Measurements from ENCODE around the gene NOXO1.

Gene NOXO1

DNA sequence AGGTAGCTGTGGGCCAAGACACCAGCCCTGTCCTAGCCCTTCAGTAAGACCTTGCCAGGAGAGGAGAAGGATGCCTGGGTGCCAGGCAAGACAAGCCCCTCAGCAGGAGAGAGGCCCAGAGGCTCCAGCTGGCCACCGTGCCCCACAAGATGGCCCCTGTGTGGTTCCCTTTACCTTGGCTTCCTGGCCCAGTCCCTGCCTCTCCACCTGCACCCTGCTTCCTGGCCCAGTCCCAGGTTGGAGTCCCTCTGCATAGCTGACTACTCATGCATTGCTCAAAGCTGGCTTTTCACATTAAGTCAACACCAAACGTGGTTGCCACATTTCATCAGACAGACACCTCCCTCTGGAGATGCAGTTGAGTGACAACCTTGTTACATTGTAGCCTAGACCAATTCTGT lies 12.5 kb upstream of the NOXO1 start:
- no peak for FAIRE-seq

- FAIRE-seq: no peak
Measured at GRCh38 chr16:1992704-1993317, 11.5 kb upstream of the NOXO1 start.

GRCh38 chr16:1991948-1992703 lies 10.9 kb upstream of the NOXO1 start:
- no peak for FAIRE-seq

DNA sequence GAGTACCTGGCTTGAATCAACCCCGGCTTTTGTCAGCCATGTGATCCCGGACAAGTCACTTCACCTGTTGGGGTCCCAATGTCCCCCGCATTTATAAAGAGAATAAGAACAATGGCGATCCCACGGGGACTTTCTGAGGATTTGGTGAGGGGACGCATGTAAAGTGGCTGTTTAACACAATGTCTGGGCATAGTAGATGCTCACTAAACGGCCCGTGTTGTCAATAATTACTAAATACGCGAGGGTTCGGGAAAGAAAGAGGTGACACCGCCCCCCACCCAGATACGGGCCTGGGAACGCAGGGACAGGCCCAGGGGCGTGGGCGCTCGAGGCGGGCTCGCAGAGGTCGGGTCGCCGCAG lies 10.3 kb upstream of the NOXO1 start:
- no peak for FAIRE-seq

- no peak for FAIRE-seq
Measured at GRCh38 chr16:1991135-1991551, 9.9 kb upstream of the NOXO1 start.

DNA sequence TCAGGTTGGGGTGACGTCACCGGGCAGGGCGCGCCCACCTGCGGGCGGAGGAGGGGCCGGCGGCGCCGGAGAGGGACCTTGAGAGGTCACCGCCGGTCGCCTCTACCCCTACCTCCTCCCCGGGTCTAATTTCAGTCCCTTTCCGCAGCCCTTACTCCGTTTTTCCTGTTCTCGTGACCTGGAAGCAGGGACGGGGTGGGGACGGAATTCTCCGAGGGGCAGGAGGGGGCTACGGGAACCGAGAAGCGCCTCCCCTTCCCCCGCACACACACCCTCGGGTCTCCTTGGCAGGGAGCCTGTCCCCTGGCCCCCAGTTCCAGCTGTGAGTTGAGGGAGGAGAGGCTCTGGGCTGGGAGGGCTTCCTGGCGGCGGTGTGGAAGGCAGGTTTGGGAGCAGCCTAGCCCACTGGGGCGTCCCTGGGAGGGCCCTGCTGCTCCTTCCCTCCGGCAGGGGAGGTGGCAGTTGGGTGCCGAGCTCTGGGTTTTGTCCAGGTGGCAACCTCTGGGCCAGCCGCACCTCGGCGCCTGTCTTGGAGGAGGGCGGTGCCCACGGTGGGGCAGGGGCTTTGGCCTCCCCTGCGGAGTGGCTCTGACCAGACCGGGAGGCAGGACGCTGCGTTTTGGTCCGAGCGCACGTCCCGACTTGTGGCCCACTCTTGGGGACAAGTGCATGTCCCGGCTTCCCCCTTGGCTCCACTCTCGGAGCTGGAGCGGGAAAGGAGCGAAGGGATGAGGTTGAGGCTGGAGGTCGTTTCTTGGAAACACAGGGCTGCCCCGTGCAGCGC lies 9.3 kb upstream of the NOXO1 start:
- no peak for FAIRE-seq

DNA sequence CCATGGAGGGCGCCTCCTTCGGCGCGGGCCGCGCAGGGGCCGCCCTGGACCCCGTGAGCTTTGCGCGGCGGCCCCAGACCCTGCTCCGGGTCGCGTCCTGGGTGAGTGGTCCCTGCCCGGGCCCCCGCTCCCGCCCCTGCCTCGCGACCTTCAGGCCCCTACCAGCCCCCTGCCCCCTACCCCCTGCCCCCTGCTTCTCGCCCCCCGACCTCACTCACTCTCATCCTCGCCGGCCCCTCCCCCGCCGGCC lies 8.8 kb upstream of the NOXO1 start:
- FAIRE-seq: no peak

DNA sequence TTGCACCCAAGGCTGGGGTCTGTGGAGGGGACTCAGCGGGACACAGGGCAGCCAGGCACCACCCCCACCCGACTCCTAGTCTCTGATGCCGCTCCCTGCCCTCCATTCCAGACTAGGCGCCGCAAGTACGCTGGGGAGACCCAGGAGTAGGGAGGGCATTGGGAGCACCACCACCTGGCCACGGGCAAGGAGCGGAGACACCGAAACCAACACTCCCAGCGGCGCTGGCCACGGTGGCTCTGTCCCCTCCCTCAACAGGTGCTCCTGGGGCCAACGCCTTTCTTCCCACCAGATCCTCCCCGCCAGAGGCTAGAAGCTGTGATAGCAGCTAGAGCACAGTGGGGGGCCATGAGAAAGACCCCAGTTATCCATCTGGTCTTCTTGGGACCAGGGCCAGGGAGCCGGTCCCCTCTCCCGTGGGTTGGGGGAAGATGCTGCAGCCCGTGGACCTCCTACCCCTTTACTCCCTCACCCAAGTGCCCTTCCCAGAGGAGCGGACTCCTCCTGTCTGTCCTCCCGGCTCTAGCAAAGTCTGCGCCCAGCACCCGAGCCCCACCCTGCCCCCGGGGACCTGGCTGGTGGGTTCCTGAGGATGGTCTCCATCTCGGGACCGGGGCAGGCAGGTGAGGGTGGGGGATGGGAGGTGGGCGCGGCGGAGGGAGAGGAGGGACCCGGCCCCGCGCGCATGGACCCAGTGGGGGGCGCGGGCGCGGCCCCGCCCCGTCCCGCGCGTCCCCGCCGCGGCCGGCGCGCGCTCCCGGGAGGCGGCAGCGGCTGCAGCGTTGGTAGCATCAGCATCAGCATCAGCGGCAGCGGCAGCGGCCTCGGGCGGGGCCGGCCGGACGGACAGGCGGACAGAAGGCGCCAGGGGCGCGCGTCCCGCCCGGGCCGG lies 8.2 kb upstream of the NOXO1 start, which contains the start of gene SYNGR3:
TSS of gene SYNGR3 (plus strand) at position 762 of the 892 bp plus-strand sequence. CDS start 133 bp downstream, outside the sequence.
- no peak for FAIRE-seq

DNA sequence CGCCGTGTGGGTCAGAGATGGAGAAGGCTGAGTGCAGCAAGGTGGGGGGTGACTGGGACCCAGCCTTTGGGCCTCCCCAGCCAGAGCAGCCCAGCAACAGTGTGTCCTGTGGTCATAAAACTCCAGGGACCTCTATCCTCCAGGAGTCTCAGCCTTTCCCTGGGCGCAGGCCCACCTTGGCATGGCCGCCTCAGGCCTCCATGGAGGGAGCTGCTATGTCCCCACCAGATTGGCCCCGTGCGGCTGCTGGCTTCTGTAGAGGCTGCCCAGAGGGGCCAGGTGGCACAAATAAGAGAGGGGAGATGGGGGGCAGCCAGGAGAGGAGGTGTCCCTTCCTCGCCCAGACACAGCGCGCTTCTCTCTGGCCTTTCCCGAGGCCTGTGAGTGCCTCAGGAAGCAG lies 5.9 kb upstream of the NOXO1 start:
- FAIRE-seq: no peak

- no peak for FAIRE-seq
Measured at GRCh38 chr16:1985466-1986150, 4.3 kb upstream of the NOXO1 start.

DNA sequence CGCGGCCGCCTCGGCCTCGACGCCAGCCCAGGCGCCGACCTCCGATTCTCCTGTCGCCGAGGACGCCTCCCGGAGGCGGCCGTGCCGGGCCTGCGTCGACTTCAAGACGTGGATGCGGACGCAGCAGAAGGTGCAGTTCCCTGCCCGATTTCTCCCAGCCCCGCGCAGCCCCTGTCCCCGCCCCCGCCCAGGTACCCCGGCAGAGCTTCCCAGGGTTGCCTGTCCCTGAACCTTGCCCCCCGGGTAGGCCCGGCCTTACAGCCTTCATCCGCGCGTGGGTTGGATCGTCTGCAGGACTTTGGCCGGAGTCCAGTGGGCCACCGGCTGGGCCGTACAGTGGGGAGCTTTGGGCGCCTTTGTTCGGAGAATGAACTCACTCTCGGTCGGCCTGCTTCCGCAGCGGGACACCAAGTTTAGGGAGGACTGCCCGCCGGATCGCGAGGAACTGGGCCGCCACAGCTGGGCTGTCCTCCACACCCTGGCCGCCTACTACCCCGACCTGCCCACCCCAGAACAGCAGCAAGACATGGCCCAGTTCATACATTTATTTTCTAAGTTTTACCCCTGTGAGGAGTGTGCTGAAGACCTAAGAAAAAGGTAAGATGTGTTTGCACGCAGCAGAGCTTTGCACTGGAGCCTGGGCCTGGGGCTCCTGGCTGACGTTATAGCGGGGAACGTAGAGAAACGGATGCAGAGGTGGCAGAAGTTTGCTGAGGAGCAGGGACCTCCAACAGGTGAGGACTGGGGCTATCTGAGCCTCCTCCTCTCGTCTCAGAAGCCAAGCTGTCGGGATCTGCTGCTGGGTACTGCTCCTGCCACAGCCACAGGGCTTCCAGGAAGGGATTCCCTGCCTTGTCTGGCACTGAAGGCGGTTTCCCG lies 3.3 kb upstream of the NOXO1 start:
- FAIRE-seq: no peak

GRCh38 chr16:1983544-1984346 lies 2.5 kb upstream of the NOXO1 start, which contains the start of gene GFER:
TSS of gene GFER (plus strand) at chr16:1984193. CDS start at chr16:1984219, 26 bp downstream.
- no peak for FAIRE-seq

- FAIRE-seq: no peak
Measured at GRCh38 chr16:1982991-1983543, 1.8 kb upstream of the NOXO1 start.

DNA sequence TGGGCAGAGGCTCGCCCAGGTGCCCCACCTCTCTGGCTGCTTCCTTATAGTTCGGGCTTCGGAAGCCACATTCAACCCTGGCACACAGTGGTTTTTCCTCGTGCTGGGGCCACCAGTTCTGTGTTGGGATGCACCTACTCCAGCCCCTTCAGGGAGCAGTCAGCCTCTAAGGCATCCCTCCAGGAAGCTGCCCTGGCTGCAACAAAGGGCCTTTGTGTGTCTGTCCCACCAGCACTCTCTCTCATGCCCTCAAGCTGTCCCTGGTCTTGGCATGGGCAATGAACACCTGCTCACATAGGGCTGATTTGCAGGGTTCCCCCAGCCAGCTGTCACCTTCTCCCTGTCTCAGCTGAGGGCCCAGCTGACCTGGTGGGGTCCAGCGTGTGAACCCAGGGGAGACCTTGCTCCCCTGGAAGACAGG lies 754 bp upstream of the NOXO1 start:
- FAIRE-seq: no peak

- no peak for FAIRE-seq
Measured at GRCh38 chr16:1980770-1981087, 540 bp downstream of the NOXO1 start.

GRCh38 chr16:1980030-1980769 lies 1.1 kb downstream of the NOXO1 start:
- no peak for FAIRE-seq

- FAIRE-seq: no peak
Measured at GRCh38 chr16:1979271-1980029, 1.8 kb downstream of the NOXO1 start.

GRCh38 chr16:1978476-1979120 lies 2.7 kb downstream of the NOXO1 start:
- no peak for FAIRE-seq
